HepG2 (cell line): ENCODE measurements around the gene RABL6. TPM values are rescaled to one million over a fixed set of nuclear protein-coding genes. Genes with fewer than 3 reads are reported as not detected.

Source experiments
- ATAC-seq: fragments of 200-7000 bp; cut with Tn5 transposase; 3 replicates; pipeline ENCODE4 v1.9.1; 2020; ENCODE audit warnings: mild to moderate bottlenecking, moderate library complexity
- BruUV-seq: library from RNA; stranded (reverse); fragments of 400-500 nt; replicated peaks from 2 replicates; lab custom pipeline; 2021; lab: Mats Ljungman, UMichigan
- CTCF ChIA-PET: fragments of 300-600 bp; formaldehyde crosslinking; extraction: SDS; loops from one replicate; lab custom pipeline; 2021; ENCODE audit warnings: low total read pairs, inconsistent platforms, low intra/inter-chr PET ratio; lab: Yijun Ruan, JAX
- POLR2A ChIA-PET: fragments of 350-600 bp; sonication (Branson Sonifier 250); formaldehyde crosslinking; loops from one replicate; lab custom pipeline; 2020; ENCODE audit warnings: antibody characterized with exemption, inconsistent platforms; lab: Yijun Ruan, JAX
- DNase-seq: peaks from one replicate; pipeline ENCODE4 v3.0.0-alpha.2; 2015; ENCODE audit warnings: low spot score
- FAIRE-seq: peaks from 3 replicates; lab custom pipeline; 2011; peaks lifted over from hg19 to GRCh38; lab: Jason Lieb, UNC
- H2AFZ ChIP-seq: one replicate; pipeline ENCODE4 v1.6.1; 2011; ENCODE audit warnings: low read length, inconsistent platforms
- H3K27ac ChIP-seq: fragments of 300-600 bp; 3 replicates; pipeline ENCODE4 v1.8.0; 2011; ENCODE audit warnings: mixed run types, mild to moderate bottlenecking, mixed read lengths, low read length, inconsistent platforms; ENCODE audit not compliant: insufficient read depth; ENCODE audit errors: extremely low read length
- H3K27me3 ChIP-seq, 2 experiments: fragments of 200-600 bp in 1 of 2; 2 replicates in 1 of 2; 3 replicates in 1 of 2; pipeline versions ENCODE4 v1.6.0 to v1.8.0; 2011; ENCODE audit warnings: low read length in 2 of 2, mild to moderate bottlenecking in 2 of 2, moderate library complexity in 2 of 2, inconsistent platforms in 1 of 2; ENCODE audit not compliant: insufficient read depth in 2 of 2, control insufficient read depth in 1 of 2
- H3K36me3 ChIP-seq, 2 experiments: fragments of 200-600 bp in 1 of 2; replicated peaks in 1 of 2; 2 replicates in 1 of 2; 3 replicates in 1 of 2; pipeline versions ENCODE4 v1.5.1 to v1.8.0; 2011; ENCODE audit warnings: low read length in 2 of 2, inconsistent platforms in 1 of 2; ENCODE audit not compliant: insufficient read depth in 2 of 2, control insufficient read depth in 1 of 2
- H3K4me1 ChIP-seq: 2 replicates; pipeline ENCODE4 v1.5.1; 2012; ENCODE audit warnings: low read length, inconsistent platforms; ENCODE audit not compliant: insufficient read depth
- H3K4me2 ChIP-seq: 2 replicates; pipeline ENCODE4 v1.6.0; 2011; ENCODE audit warnings: low read depth, low read length, inconsistent platforms
- H3K4me3 ChIP-seq, 3 experiments: fragments of 200-600 bp in 1 of 3; sonication (generic), shearing (Covaris generic) in 1 of 3; replicated peaks in 1 of 3; 2 replicates each; pipeline ENCODE4 v1.5.1; 2011 to 2016; ENCODE audit warnings: low read length in 3 of 3, inconsistent platforms in 2 of 3, low read depth in 2 of 3, mild to moderate bottlenecking in 2 of 3, control low read depth in 1 of 3, mixed read lengths in 1 of 3; ENCODE audit not compliant: insufficient read depth in 1 of 3
- H3K79me2 ChIP-seq: one replicate; pipeline ENCODE4 v1.6.1; 2011; ENCODE audit warnings: low read length, inconsistent platforms; ENCODE audit not compliant: insufficient read depth
- H3K9ac ChIP-seq: 2 replicates; pipeline ENCODE4 v1.6.0; 2011; ENCODE audit warnings: mild to moderate bottlenecking, low read depth, low read length, inconsistent platforms; ENCODE audit not compliant: insufficient read depth
- H3K9me3 ChIP-seq: 2 replicates; pipeline ENCODE4 v1.5.1; 2012; ENCODE audit warnings: mild to moderate bottlenecking, low read length
- H4K20me1 ChIP-seq: 2 replicates; pipeline ENCODE4 v1.6.0; 2011; ENCODE audit warnings: inconsistent platforms, mild to moderate bottlenecking, low read length, moderate library complexity; ENCODE audit not compliant: insufficient read depth
- MAFK ChIP-seq, 2 experiments: IDR thresholded peaks in 1 of 2; conservative IDR thresholded peaks in 1 of 2; 2 replicates each; pipeline ENCODE4 v1.6.1; 2011; ENCODE audit warnings: improper control_type of control experiment in 2 of 2, low read length in 2 of 2
- MATR3 ChIP-seq: sonication (generic); formaldehyde crosslinking; IDR thresholded peaks from 2 replicates; pipeline ENCODE4 v1.4.0; 2020; ENCODE audit warnings: missing genetic modification reagents
- MXI1 ChIP-seq: IDR thresholded peaks from 3 replicates; pipeline ENCODE4 v1.6.1; 2012; ENCODE audit warnings: low read depth, low read length, inconsistent platforms, borderline replicate concordance
- POLR2G ChIP-seq: fragments of 200-400 bp; formaldehyde crosslinking; IDR thresholded peaks from 2 replicates; pipeline ENCODE4 v1.6.1; 2018; ENCODE audit warnings: mild to moderate bottlenecking, low read depth, low read length, moderate library complexity
- SIX1 ChIP-seq: sonication (generic); formaldehyde crosslinking; IDR thresholded peaks from 2 replicates; pipeline ENCODE4 v1.4.0; 2020; ENCODE audit warnings: missing genetic modification reagents, borderline replicate concordance
- SMAD3 ChIP-seq: sonication (generic); formaldehyde crosslinking; IDR thresholded peaks from 2 replicates; pipeline ENCODE4 v1.4.0; 2020; ENCODE audit warnings: missing genetic modification reagents
- ZBTB14 ChIP-seq: sonication (generic); formaldehyde crosslinking; IDR thresholded peaks from 2 replicates; pipeline ENCODE4 v1.4.0; 2020; ENCODE audit warnings: missing genetic modification reagents
- ZBTB21 ChIP-seq: sonication (generic); formaldehyde crosslinking; IDR thresholded peaks from 2 replicates; pipeline ENCODE4 v1.4.0; 2020; ENCODE audit warnings: missing genetic modification reagents
- ZNF234 ChIP-seq: sonication (generic); formaldehyde crosslinking; conservative IDR thresholded peaks from 2 replicates; pipeline ENCODE4 v1.5.1; 2020; ENCODE audit warnings: mild to moderate bottlenecking, missing genetic modification reagents
- ZNF264 ChIP-seq: sonication (generic); formaldehyde crosslinking; IDR thresholded peaks from 2 replicates; pipeline ENCODE4 v1.4.0; 2020; ENCODE audit warnings: missing genetic modification reagents
- ZNF660 ChIP-seq: sonication (generic); formaldehyde crosslinking; IDR thresholded peaks from 2 replicates; pipeline ENCODE4 v1.5.1; 2020; ENCODE audit warnings: mild to moderate bottlenecking, low read depth, missing genetic modification reagents, borderline replicate concordance
- ZNF776 ChIP-seq: sonication (generic); formaldehyde crosslinking; IDR thresholded peaks from 2 replicates; pipeline ENCODE4 v1.4.0; 2020; ENCODE audit warnings: mild to moderate bottlenecking, missing genetic modification reagents
- WGBS: methylation state at CpG from one replicate; pipeline ENCODE4 v1.1.6; 2017; ENCODE audit warnings: low lambda C conversion rate; 5-methylcytosine and 5-hydroxymethylcytosine counted together
- in situ Hi-C: cut with HindIII; loops from 2 replicates; pipeline ENCODE4 v1.10.0; 2017; ENCODE audit warnings: low pct_unique_long_range_greater_than_20kb; ENCODE audit not compliant: extremely low pct_ligation_motif_present
- intact Hi-C: fragments of 100-400 bp; cut with micrococcal nuclease; formaldehyde crosslinking; loops from one replicate; pipeline ENCODE4 v1.10.0; 2022; ENCODE audit not compliant: unreplicated experiment
- polyA plus RNA-seq, 8 experiments: library from polyadenylated mRNA; depleted of rRNA in 3 of 8; stranded (reverse) in 7 of 8; unstranded in 1 of 8; fragments of >200 nt; fragmentation: Illumina TruSeq in 4 of 8; extraction: Trizol in 4 of 8; gene quantifications; 2 replicates each; pipeline versions ENCODE4 v1.2.1 to v1.2.3, GENCODE V29; 2011 to 2016; ENCODE audit warnings: low read depth in 4 of 8, missing spikeins in 1 of 8, mixed read lengths in 1 of 8; ENCODE audit not compliant: insufficient read depth in 1 of 8
- total RNA-seq, 5 experiments: library from RNA; depleted of rRNA; stranded (reverse); fragments of >200 nt; fragmentation: Illumina TruSeq; extraction: Trizol; gene quantifications; 2 replicates each; pipeline ENCODE4 v1.2.3, GENCODE V29; 2016; ENCODE audit warnings: low read depth in 1 of 5
- TF ChIP-seq, protein P1 (sequence below): sonication (generic); formaldehyde crosslinking; IDR thresholded peaks from 2 replicates; pipeline ENCODE4 v1.8.1; 2023; ENCODE audit warnings: missing genetic modification reagents, mild to moderate bottlenecking, borderline replicate concordance
- TF ChIP-seq, protein P2 (sequence below): IDR thresholded peaks from 2 replicates; pipeline ENCODE4 v1.6.1; 2018; ENCODE audit warnings: missing genetic modification reagents, mild to moderate bottlenecking, missing compliant biosample characterization
- TF ChIP-seq, protein P3 (sequence below), 2 experiments: IDR thresholded peaks; 2 replicates each; pipeline ENCODE4 v1.6.1; 2011 to 2012; ENCODE audit warnings: low read length in 2 of 2, borderline replicate concordance in 1 of 2, low read depth in 1 of 2, mild to moderate bottlenecking in 1 of 2, moderate library complexity in 1 of 2
- TF ChIP-seq, protein P4 (sequence below): sonication (generic); formaldehyde crosslinking; IDR thresholded peaks from 2 replicates; pipeline ENCODE4 v1.4.0; 2020; ENCODE audit warnings: low read depth, mild to moderate bottlenecking, missing genetic modification reagents

The RABL6 gene
- total and polyA plus RNA-seq, 2 of the 13 experiments (the other 11 are each of a cell fraction or from before 2014, with no cell fraction given), result 81.5 to 125 TPM

- H3K4me3 ChIP-seq, result no peak overlapping the region
- CTCF ChIA-PET, result interaction anchor here (0.9 kb wide), 1 partner anchor 48 kb away, joined by 3 read pairs; no protein-coding TSS in a partner anchor
- intact Hi-C loops, result no loop called here
- BruUV-seq, result TSS peak; percentile 80
- no peak overlapping the region for H2AFZ ChIP-seq
- H3K79me2 ChIP-seq, result no peaks in the 10 kb centered on the region
- ATAC-seq, result no peak
- H3K4me2 ChIP-seq, result no peak overlapping the region
- no peak overlapping the region for H3K9ac ChIP-seq
- H3K27ac ChIP-seq, result peak overlapping the region; percentile 62
- peaks cover 41% of the 10 kb centered on the region for H3K4me1 ChIP-seq
- POLR2A ChIA-PET, result interaction anchor here (1.5 kb wide), 1 partner anchor 46 kb away, joined by 3 read pairs; the partner anchor contains the start of gene TRAF2
- H4K20me1 ChIP-seq, result no peaks in the 10 kb centered on the region
- H3K9me3 ChIP-seq, result no peaks in the 10 kb centered on the region
- in situ Hi-C loops, result loop anchor here (10.0 kb wide), 1 partner anchor 194 kb away; the partner anchor contains the start of gene FUT7
- peaks cover 10% of the 10 kb centered on the region in 2 experiments; a peak in 3 of 5 replicates for H3K36me3 ChIP-seq
- FAIRE-seq, result no peak
- WGBS, result 94% methylated on average over 18 of the region's 32 CpGs
- no peaks in the 10 kb centered on the region for H3K27me3 ChIP-seq
- no peak for DNase-seq
- TF ChIP-seq, protein P1, sequence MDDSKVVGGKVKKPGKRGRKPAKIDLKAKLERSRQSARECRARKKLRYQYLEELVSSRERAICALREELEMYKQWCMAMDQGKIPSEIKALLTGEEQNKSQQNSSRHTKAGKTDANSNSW (CRISPR knock-in tag), result no peak
- no peak for TF ChIP-seq ZBTB14 (CRISPR knock-in tag)
- TF ChIP-seq, protein P2, sequence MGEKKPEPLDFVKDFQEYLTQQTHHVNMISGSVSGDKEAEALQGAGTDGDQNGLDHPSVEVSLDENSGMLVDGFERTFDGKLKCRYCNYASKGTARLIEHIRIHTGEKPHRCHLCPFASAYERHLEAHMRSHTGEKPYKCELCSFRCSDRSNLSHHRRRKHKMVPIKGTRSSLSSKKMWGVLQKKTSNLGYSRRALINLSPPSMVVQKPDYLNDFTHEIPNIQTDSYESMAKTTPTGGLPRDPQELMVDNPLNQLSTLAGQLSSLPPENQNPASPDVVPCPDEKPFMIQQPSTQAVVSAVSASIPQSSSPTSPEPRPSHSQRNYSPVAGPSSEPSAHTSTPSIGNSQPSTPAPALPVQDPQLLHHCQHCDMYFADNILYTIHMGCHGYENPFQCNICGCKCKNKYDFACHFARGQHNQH (CRISPR knock-in tag), result no peak
- TF ChIP-seq, protein P3, sequence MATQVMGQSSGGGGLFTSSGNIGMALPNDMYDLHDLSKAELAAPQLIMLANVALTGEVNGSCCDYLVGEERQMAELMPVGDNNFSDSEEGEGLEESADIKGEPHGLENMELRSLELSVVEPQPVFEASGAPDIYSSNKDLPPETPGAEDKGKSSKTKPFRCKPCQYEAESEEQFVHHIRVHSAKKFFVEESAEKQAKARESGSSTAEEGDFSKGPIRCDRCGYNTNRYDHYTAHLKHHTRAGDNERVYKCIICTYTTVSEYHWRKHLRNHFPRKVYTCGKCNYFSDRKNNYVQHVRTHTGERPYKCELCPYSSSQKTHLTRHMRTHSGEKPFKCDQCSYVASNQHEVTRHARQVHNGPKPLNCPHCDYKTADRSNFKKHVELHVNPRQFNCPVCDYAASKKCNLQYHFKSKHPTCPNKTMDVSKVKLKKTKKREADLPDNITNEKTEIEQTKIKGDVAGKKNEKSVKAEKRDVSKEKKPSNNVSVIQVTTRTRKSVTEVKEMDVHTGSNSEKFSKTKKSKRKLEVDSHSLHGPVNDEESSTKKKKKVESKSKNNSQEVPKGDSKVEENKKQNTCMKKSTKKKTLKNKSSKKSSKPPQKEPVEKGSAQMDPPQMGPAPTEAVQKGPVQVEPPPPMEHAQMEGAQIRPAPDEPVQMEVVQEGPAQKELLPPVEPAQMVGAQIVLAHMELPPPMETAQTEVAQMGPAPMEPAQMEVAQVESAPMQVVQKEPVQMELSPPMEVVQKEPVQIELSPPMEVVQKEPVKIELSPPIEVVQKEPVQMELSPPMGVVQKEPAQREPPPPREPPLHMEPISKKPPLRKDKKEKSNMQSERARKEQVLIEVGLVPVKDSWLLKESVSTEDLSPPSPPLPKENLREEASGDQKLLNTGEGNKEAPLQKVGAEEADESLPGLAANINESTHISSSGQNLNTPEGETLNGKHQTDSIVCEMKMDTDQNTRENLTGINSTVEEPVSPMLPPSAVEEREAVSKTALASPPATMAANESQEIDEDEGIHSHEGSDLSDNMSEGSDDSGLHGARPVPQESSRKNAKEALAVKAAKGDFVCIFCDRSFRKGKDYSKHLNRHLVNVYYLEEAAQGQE (IDR thresholded peaks at IDR 0.05; ENCODE audit: borderline replicate concordance in 1 of 2, low read depth in 1 of 2, low read length in 2 of 2), result no peak
- no peak for TF ChIP-seq SIX1 (CRISPR knock-in tag)
- TF ChIP-seq MXI1, result no peak
- TF ChIP-seq ZBTB21 (CRISPR knock-in tag), result no peak
- no peak for TF ChIP-seq MATR3 (CRISPR knock-in tag)
- TF ChIP-seq, protein P4, sequence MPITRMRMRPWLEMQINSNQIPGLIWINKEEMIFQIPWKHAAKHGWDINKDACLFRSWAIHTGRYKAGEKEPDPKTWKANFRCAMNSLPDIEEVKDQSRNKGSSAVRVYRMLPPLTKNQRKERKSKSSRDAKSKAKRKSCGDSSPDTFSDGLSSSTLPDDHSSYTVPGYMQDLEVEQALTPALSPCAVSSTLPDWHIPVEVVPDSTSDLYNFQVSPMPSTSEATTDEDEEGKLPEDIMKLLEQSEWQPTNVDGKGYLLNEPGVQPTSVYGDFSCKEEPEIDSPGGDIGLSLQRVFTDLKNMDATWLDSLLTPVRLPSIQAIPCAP, result no peak
- TF ChIP-seq POLR2G, result peak; percentile 30; the same call in 1 of the 2 replicates
- no peak for TF ChIP-seq ZNF776 (CRISPR knock-in tag)
- TF ChIP-seq ZNF234 (CRISPR knock-in tag), result no peak
- TF ChIP-seq SMAD3, result no peak
- no peak for TF ChIP-seq ZNF660 (CRISPR knock-in tag)
- no peak for TF ChIP-seq MAFK (conservative IDR thresholded peaks at IDR 0.05 in 1 of 2, IDR thresholded peaks at IDR 0.05 in 1 of 2; ENCODE audit: low read length in 2 of 2)
- no peak for TF ChIP-seq ZNF264
These were observed 32.6 kb downstream of the RABL6 start for GRCh38 chr9:136840140-136840876.
